Activated T-helper 17 cell treated with anti-CD3 and anti-CD28 coated beads, Interleukin-2, amount 50 U/mL, for 72 hours (primary cell): ENCODE measurements around the gene KRTAP16-1. TPM values are rescaled to one million over a fixed set of nuclear protein-coding genes. Genes with fewer than 3 reads are reported as not detected.
A peak's percentile ranks its signal among the peaks of the same experiment; 100 is the strongest.
"Not testable (repeated sequence)": the region's sequence is repeated elsewhere in the genome, so short reads cannot be mapped to it uniquely, and the experiment has no call there.

Source experiments
- ATAC-seq: fragments of 150-1000 bp; cut with Tn5 transposase; replicated peaks from 2 replicates; pipeline ENCODE4 v1.10.0; 2021; ENCODE audit warnings: mild to moderate bottlenecking, moderate library complexity
- H3K27ac Mint-ChIP-seq: one replicate; pipeline ENCODE4 v1.8.0; 2022; ENCODE audit warnings: mixed read lengths
- H3K27me3 Mint-ChIP-seq: one replicate; pipeline ENCODE4 v1.8.0; 2022; ENCODE audit warnings: mixed read lengths
- H3K36me3 Mint-ChIP-seq: one replicate; pipeline ENCODE4 v1.8.0; 2022; ENCODE audit warnings: low read depth, mild to moderate bottlenecking, mixed read lengths
- H3K4me1 Mint-ChIP-seq: one replicate; pipeline ENCODE4 v1.8.0; 2022; ENCODE audit warnings: mixed read lengths
- H3K4me3 Mint-ChIP-seq: one replicate; pipeline ENCODE4 v1.8.0; 2022; ENCODE audit warnings: mild to moderate bottlenecking, mixed read lengths
- H3K9me3 Mint-ChIP-seq: one replicate; pipeline ENCODE4 v1.8.0; 2022; ENCODE audit warnings: mixed read lengths
- total RNA-seq, 2 donors: library from RNA; stranded (reverse); gene quantifications; one replicate each; pipeline ENCODE4 v1.2.3, GENCODE V29; 2022

The KRTAP16-1 gene
- total RNA-seq, 2 donors from 2014 or later: 0.15 to 0.26 TPM

GRCh38 chr17:41298458-41299135 is 10.5 kb downstream of the KRTAP16-1 start:
- Mint-ChIP-seq H3K36me3 (no peaks in the 10 kb centered on the region), H3K4me1 (no peaks in the 10 kb centered on the region), H3K9me3 (no peaks in the 10 kb centered on the region), H3K27ac (no peak overlapping the region), H3K4me3 (no peak overlapping the region), H3K27me3 (no peaks in the 10 kb centered on the region)
- ATAC-seq: no peak

GRCh38 chr17:41296846-41297245 is 12.3 kb downstream of the KRTAP16-1 start:
- H3K4me3 Mint-ChIP-seq: no peak overlapping the region
- H3K27me3 Mint-ChIP-seq: no peaks in the 10 kb centered on the region
- no peaks in the 10 kb centered on the region for H3K9me3 Mint-ChIP-seq
- ATAC-seq: no peak
- no peak overlapping the region for H3K27ac Mint-ChIP-seq
- H3K4me1 Mint-ChIP-seq: no peaks in the 10 kb centered on the region
- H3K36me3 Mint-ChIP-seq: no peaks in the 10 kb centered on the region

- Mint-ChIP-seq H3K9me3 (no peaks in the 10 kb centered on the region), H3K4me3 (no peak overlapping the region), H3K27ac (no peak overlapping the region), H3K4me1 (no peaks in the 10 kb centered on the region), H3K36me3 (no peaks in the 10 kb centered on the region), H3K27me3 (no peaks in the 10 kb centered on the region)
- no peak for ATAC-seq
These were observed 15.1 kb downstream of the KRTAP16-1 start for GRCh38 chr17:41294016-41294415.

- no peaks in the 10 kb centered on the region for H3K27me3 Mint-ChIP-seq
- ATAC-seq: no peak
- H3K9me3 Mint-ChIP-seq: no peaks in the 10 kb centered on the region
These were observed 22.1 kb downstream of the KRTAP16-1 start for GRCh38 chr17:41287050-41287449.

GRCh38 chr17:41284546-41284945 is 24.6 kb downstream of the KRTAP16-1 start:
- H3K36me3 Mint-ChIP-seq: no peaks in the 10 kb centered on the region
- no peaks in the 10 kb centered on the region for H3K27me3 Mint-ChIP-seq
- no peak for ATAC-seq
- no peaks in the 10 kb centered on the region for H3K4me1 Mint-ChIP-seq
- no peak overlapping the region for H3K4me3 Mint-ChIP-seq
- H3K9me3 Mint-ChIP-seq: no peaks in the 10 kb centered on the region
- H3K27ac Mint-ChIP-seq: no peak overlapping the region

More at GRCh38 chr17:41287050-41287449, 22.1 kb downstream of the KRTAP16-1 start:
- no peak overlapping the region for H3K27ac Mint-ChIP-seq
- H3K4me1 Mint-ChIP-seq: no peaks in the 10 kb centered on the region
- H3K36me3 Mint-ChIP-seq: no peaks in the 10 kb centered on the region
- H3K4me3 Mint-ChIP-seq: no peak overlapping the region

- H3K4me3 Mint-ChIP-seq: no peak overlapping the region
- H3K4me1 Mint-ChIP-seq: no peaks in the 10 kb centered on the region
These were observed 25.1 kb downstream of the KRTAP16-1 start for GRCh38 chr17:41284043-41284442.

GRCh38 chr17:41278176-41278955 is 30.7 kb downstream of the KRTAP16-1 start:
- peaks cover 5% of the 10 kb centered on the region for H3K4me1 Mint-ChIP-seq
- H3K36me3 Mint-ChIP-seq: no peaks in the 10 kb centered on the region
- ATAC-seq: no peak
- no peaks in the 10 kb centered on the region for H3K9me3 Mint-ChIP-seq
- no peak overlapping the region for H3K27ac Mint-ChIP-seq
- H3K4me3 Mint-ChIP-seq: no peak overlapping the region
- peaks cover 13% of the 10 kb centered on the region for H3K27me3 Mint-ChIP-seq

More at GRCh38 chr17:41284043-41284442, 25.1 kb downstream of the KRTAP16-1 start:
- Mint-ChIP-seq H3K9me3 (no peaks in the 10 kb centered on the region), H3K36me3 (no peaks in the 10 kb centered on the region), H3K27me3 (no peaks in the 10 kb centered on the region), H3K27ac (no peak overlapping the region)
- ATAC-seq: no peak

- H3K4me3 Mint-ChIP-seq, H3K36me3 Mint-ChIP-seq, H3K9me3 Mint-ChIP-seq, H3K27ac Mint-ChIP-seq, ATAC-seq: not testable (repeated sequence)
- Mint-ChIP-seq H3K27me3 (peaks cover 17% of the 10 kb centered on the region), H3K4me1 (peaks cover 10% of the 10 kb centered on the region)
These were observed 33.4 kb downstream of the KRTAP16-1 start, which contains the start of gene KRTAP9-7 for GRCh38 chr17:41275648-41276190. KRTAP9-7 (plus strand) TSS chr17:41275698; CDS start chr17:41275698, 0 bp downstream.

GRCh38 chr17:41271858-41272257 is 37.3 kb downstream of the KRTAP16-1 start:
- H3K36me3 Mint-ChIP-seq: no peaks in the 10 kb centered on the region
- H3K9me3 Mint-ChIP-seq: no peaks in the 10 kb centered on the region
- no peak overlapping the region for H3K4me3 Mint-ChIP-seq
- H3K27me3 Mint-ChIP-seq: peaks cover 21% of the 10 kb centered on the region
- H3K27ac Mint-ChIP-seq: peak overlapping the region; percentile 24
- peak; percentile 51 for ATAC-seq
- H3K4me1 Mint-ChIP-seq: peaks cover 10% of the 10 kb centered on the region

- H3K9me3 Mint-ChIP-seq, ATAC-seq, H3K4me3 Mint-ChIP-seq, H3K4me1 Mint-ChIP-seq, H3K36me3 Mint-ChIP-seq: not testable (repeated sequence)
- Mint-ChIP-seq H3K27ac (peak overlapping the region; percentile 24), H3K27me3 (peaks cover 18% of the 10 kb centered on the region)
These were observed 37.8 kb downstream of the KRTAP16-1 start for GRCh38 chr17:41271323-41271722.

GRCh38 chr17:41267711-41268110 is 41.4 kb downstream of the KRTAP16-1 start:
- H3K36me3 Mint-ChIP-seq: no peaks in the 10 kb centered on the region
- peaks cover 15% of the 10 kb centered on the region for H3K27me3 Mint-ChIP-seq
- peaks cover 5% of the 10 kb centered on the region for H3K4me1 Mint-ChIP-seq
- H3K4me3 Mint-ChIP-seq: no peak overlapping the region
- ATAC-seq: no peak
- no peaks in the 10 kb centered on the region for H3K9me3 Mint-ChIP-seq
- no peak overlapping the region for H3K27ac Mint-ChIP-seq

- no peak for ATAC-seq
- H3K4me1 Mint-ChIP-seq: no peaks in the 10 kb centered on the region
- H3K36me3 Mint-ChIP-seq: no peaks in the 10 kb centered on the region
- no peak within 1 kb of the TSS for H3K4me3 Mint-ChIP-seq
- H3K27ac Mint-ChIP-seq: no peak within 1 kb of the TSS
- no peaks in the 10 kb centered on the region for H3K9me3 Mint-ChIP-seq
- H3K27me3 Mint-ChIP-seq: peaks cover 18% of the 10 kb centered on the region
These were observed 44.0 kb downstream of the KRTAP16-1 start, which contains the start of gene KRTAP9-6 for GRCh38 chr17:41265078-41265477. KRTAP9-6 (plus strand) TSS chr17:41265378; CDS start chr17:41265378, 0 bp downstream.

- Mint-ChIP-seq H3K4me3 (no peak overlapping the region), H3K27me3 (peaks cover 18% of the 10 kb centered on the region), H3K9me3 (no peaks in the 10 kb centered on the region), H3K27ac (no peak overlapping the region), H3K4me1 (no peaks in the 10 kb centered on the region), H3K36me3 (no peaks in the 10 kb centered on the region)
- no peak for ATAC-seq
These were observed 44.5 kb downstream of the KRTAP16-1 start for GRCh38 chr17:41264599-41264998.

- no peak overlapping the region for H3K4me3 Mint-ChIP-seq
- no peaks in the 10 kb centered on the region for H3K9me3 Mint-ChIP-seq
- H3K4me1 Mint-ChIP-seq: no peaks in the 10 kb centered on the region
- no peaks in the 10 kb centered on the region for H3K36me3 Mint-ChIP-seq
- H3K27ac Mint-ChIP-seq: no peak overlapping the region
- no peak for ATAC-seq
- peaks cover 22% of the 10 kb centered on the region for H3K27me3 Mint-ChIP-seq
These were observed 45.9 kb downstream of the KRTAP16-1 start for GRCh38 chr17:41263212-41263611.

GRCh38 chr17:41258406-41258805 is 50.7 kb downstream of the KRTAP16-1 start:
- Mint-ChIP-seq H3K36me3 (no peaks in the 10 kb centered on the region), H3K27me3 (peaks cover 28% of the 10 kb centered on the region), H3K27ac (no peak overlapping the region), H3K4me1 (no peaks in the 10 kb centered on the region), H3K9me3 (no peaks in the 10 kb centered on the region), H3K4me3 (no peak overlapping the region)
- no peak for ATAC-seq
